ENCODE data around the gene ABO. TPM values are rescaled to one million over a fixed set of nuclear protein-coding genes. Genes with fewer than 3 reads are reported as not detected.

Gene ABO
- total and polyA plus RNA-seq, 2 donors (not counting 1 experiment from before 2014, with no cell fraction given): not detected

DNA sequence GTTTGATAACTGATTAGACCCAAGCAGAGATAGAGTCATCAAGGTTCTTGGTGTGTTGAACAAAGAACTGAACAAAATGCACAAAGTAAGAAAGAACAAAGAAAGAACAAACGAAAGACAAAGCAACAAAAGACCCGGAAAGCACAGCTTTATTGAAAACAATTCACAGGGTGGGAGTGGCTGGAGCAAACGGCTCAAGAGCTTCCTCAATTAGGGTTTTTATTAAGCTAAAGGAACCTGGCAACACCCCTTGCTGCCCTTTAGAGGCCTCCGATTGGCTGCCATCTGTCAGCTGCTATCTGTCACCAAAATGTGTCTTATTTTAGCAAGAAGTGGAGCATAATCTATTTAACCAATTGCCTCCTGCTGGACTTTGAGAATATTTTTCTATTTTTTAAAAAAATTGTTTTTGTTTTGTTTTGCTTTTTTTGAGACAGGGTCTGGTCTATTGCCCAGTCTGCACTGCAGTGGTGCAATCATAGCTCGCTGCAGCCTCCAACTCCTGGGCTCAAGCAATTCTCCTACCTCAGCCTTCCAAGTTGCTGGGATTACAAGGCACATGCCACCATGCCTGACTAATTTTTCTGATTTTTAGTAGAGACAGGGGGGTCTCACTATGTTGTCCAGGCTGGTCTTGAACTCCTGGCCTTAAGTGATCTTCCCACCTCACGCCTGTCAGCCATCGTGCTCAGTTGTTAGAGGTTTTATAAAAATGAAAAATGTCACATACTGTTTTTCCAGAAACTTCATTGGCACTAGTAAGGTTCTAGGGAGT is 7.7 kb upstream of the ABO start:
- ChIA-PET CTCF (no interaction called here), POLR2A (no interaction called here)
- intact Hi-C loops (cut with micrococcal nuclease): no loop called here
- H3K9ac ChIP-seq (ENCODE audit: low read length): no peak overlapping the region
- H3K9me3 ChIP-seq (ENCODE audit: control extremely low read depth in 1 of 3, control insufficient read depth in 2 of 3, insufficient read depth in 1 of 3, low read length in 2 of 3): peaks cover 0 to 20% (median 2%) of the 10 kb centered on the region in 3 donors
- H3K4me1 Mint-ChIP-seq: no peaks in the 10 kb centered on the region
- peaks cover 0 to 15% (median 4%) of the 10 kb centered on the region in 4 experiments for H3K27me3 ChIP-seq (replicated peaks in 1 of 4; ENCODE audit: control extremely low read depth in 1 of 4, control insufficient read depth in 3 of 4, insufficient read depth in 4 of 4, low read length in 3 of 4)
- H3K27ac ChIP-seq (ENCODE audit: low read length in 2 of 2): no peak overlapping the region
- no peak overlapping the region for H3K4me3 ChIP-seq (ENCODE audit: control extremely low read depth in 1 of 5, extremely low read depth in 1 of 5, insufficient read depth in 1 of 5, low read depth in 2 of 5, low read length in 4 of 5)
- no peak overlapping the region for H3K4me2 ChIP-seq (replicated peaks; ENCODE audit: low read depth, low read length, poor library complexity, severe bottlenecking)
- WGBS (ENCODE audit: insufficient coverage): no CpG with 5 or more reads among the region's 7 CpGs
- ATAC-seq (ENCODE audit: low read depth): no peak
- no peaks in the 10 kb centered on the region for H3K79me2 ChIP-seq (ENCODE audit: control insufficient read depth, insufficient read depth, low read length)
- H3K27ac Mint-ChIP-seq: no peak overlapping the region
- DNase-seq: no peak
- no peaks in the 10 kb centered on the region for H3K9me3 Mint-ChIP-seq (ENCODE audit: insufficient read depth)
- H3K4me3 Mint-ChIP-seq: no peak overlapping the region
- H2AFZ ChIP-seq (ENCODE audit: insufficient read depth, low read depth, low read length, poor library complexity, severe bottlenecking): peak overlapping the region; percentile 7
- TF ChIP-seq, protein P1, sequence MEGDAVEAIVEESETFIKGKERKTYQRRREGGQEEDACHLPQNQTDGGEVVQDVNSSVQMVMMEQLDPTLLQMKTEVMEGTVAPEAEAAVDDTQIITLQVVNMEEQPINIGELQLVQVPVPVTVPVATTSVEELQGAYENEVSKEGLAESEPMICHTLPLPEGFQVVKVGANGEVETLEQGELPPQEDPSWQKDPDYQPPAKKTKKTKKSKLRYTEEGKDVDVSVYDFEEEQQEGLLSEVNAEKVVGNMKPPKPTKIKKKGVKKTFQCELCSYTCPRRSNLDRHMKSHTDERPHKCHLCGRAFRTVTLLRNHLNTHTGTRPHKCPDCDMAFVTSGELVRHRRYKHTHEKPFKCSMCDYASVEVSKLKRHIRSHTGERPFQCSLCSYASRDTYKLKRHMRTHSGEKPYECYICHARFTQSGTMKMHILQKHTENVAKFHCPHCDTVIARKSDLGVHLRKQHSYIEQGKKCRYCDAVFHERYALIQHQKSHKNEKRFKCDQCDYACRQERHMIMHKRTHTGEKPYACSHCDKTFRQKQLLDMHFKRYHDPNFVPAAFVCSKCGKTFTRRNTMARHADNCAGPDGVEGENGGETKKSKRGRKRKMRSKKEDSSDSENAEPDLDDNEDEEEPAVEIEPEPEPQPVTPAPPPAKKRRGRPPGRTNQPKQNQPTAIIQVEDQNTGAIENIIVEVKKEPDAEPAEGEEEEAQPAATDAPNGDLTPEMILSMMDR (IDR thresholded peaks at IDR 0.05): no peak
- TF ChIP-seq EZH2 (IDR thresholded peaks at IDR 0.05; ENCODE audit: borderline replicate concordance, insufficient read depth, low read depth, low read length, poor library complexity, severe bottlenecking): no peak
- no peaks in the 10 kb centered on the region for H4K20me1 ChIP-seq (ENCODE audit: control insufficient read depth, insufficient read depth, low read length, poor library complexity, severe bottlenecking)
- H3K27me3 Mint-ChIP-seq: peaks cover 25% of the 10 kb centered on the region
- no peaks in the 10 kb centered on the region for H3K4me1 ChIP-seq (ENCODE audit: control insufficient read depth in 2 of 2, insufficient read depth in 2 of 2, low read length in 2 of 2)
- no peaks in the 10 kb centered on the region for H3K36me3 ChIP-seq (replicated peaks in 1 of 2; ENCODE audit: control extremely low read depth in 1 of 2, control insufficient read depth in 1 of 2, extremely low read depth in 1 of 2, insufficient read depth in 2 of 2, low read length in 1 of 2)

DNA sequence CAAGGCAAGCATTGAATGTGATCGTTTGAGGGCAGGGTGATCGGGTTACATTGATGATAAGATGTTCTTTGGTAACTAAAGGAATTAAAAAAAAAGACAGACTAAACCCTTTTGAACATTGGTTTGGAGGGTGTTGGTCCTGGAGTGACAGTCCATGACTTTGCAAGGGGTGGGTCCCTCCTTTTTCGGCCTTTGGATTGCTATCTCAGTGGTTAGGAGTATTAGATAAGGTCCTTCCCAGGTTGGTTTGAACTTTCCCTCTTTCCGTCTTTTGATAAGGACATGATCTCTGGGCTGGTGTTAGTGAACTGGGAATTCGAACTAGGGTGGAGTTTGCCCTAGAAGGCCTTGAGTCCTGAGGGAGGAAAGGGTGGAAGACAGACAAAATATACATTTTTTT is 5.4 kb upstream of the ABO start:
- POLR2A ChIA-PET: no interaction called here
- peaks cover 2% of the 10 kb centered on the region for H3K4me1 Mint-ChIP-seq
- H3K9ac ChIP-seq (ENCODE audit: low read length): no peak overlapping the region
- H3K4me2 ChIP-seq (replicated peaks; ENCODE audit: low read depth, low read length, poor library complexity, severe bottlenecking): no peak overlapping the region
- peaks cover 0 to 18% (median 2%) of the 10 kb centered on the region in 3 donors for H3K9me3 ChIP-seq (ENCODE audit: control extremely low read depth in 1 of 3, control insufficient read depth in 2 of 3, insufficient read depth in 1 of 3, low read length in 2 of 3)
- no peaks in the 10 kb centered on the region for H3K36me3 ChIP-seq (replicated peaks in 1 of 2; ENCODE audit: control extremely low read depth in 1 of 2, control insufficient read depth in 1 of 2, extremely low read depth in 1 of 2, insufficient read depth in 2 of 2, low read length in 1 of 2)
- H3K4me3 ChIP-seq (ENCODE audit: control extremely low read depth in 1 of 5, extremely low read depth in 1 of 5, insufficient read depth in 1 of 5, low read depth in 2 of 5, low read length in 4 of 5): no peak overlapping the region
- H3K79me2 ChIP-seq (ENCODE audit: control insufficient read depth, insufficient read depth, low read length): no peaks in the 10 kb centered on the region
- no peaks in the 10 kb centered on the region for H4K20me1 ChIP-seq (ENCODE audit: control insufficient read depth, insufficient read depth, low read length, poor library complexity, severe bottlenecking)
- no peaks in the 10 kb centered on the region for H3K9me3 Mint-ChIP-seq (ENCODE audit: insufficient read depth)
- no peak overlapping the region for H3K4me3 Mint-ChIP-seq
- CTCF ChIA-PET: no interaction called here
- TF ChIP-seq, protein P1 (IDR thresholded peaks at IDR 0.05): no peak
- no peak for TF ChIP-seq EZH2 (IDR thresholded peaks at IDR 0.05; ENCODE audit: borderline replicate concordance, insufficient read depth, low read depth, low read length, poor library complexity, severe bottlenecking)
- no peak overlapping the region for H3K27ac Mint-ChIP-seq
- H3K4me1 ChIP-seq (ENCODE audit: control insufficient read depth in 2 of 2, insufficient read depth in 2 of 2, low read length in 2 of 2): peaks cover 0 to 6% of the 10 kb centered on the region in 2 donors
- no peak for DNase-seq
- ATAC-seq (ENCODE audit: low read depth): no peak
- no peak overlapping the region for H3K27ac ChIP-seq (ENCODE audit: low read length in 2 of 2)
- H3K27me3 ChIP-seq (replicated peaks in 1 of 4; ENCODE audit: control extremely low read depth in 1 of 4, control insufficient read depth in 3 of 4, insufficient read depth in 4 of 4, low read length in 3 of 4): peaks cover 0 to 29% (median 8%) of the 10 kb centered on the region in 4 experiments
- peaks cover 31% of the 10 kb centered on the region for H3K27me3 Mint-ChIP-seq
- 94% methylated on average over 4 of the region's 5 CpGs for WGBS (ENCODE audit: insufficient coverage)
- intact Hi-C loops (cut with micrococcal nuclease): no loop called here
- H2AFZ ChIP-seq (ENCODE audit: insufficient read depth, low read depth, low read length, poor library complexity, severe bottlenecking): no peak overlapping the region

Measured in B cell (primary cell).